HG03139 (cell line): ENCODE data around the gene ATF6B.
"Not testable (repeated sequence)": the region's sequence is repeated elsewhere in the genome, so short reads cannot be mapped to it uniquely, and the experiment has no call there.

Experiments used
- ATAC-seq: cut with Tn5 transposase; IDR thresholded peaks from one replicate; pipeline ENCODE4 v1.9.1; 2021; ENCODE audit not compliant: unreplicated experiment

Gene ATF6B

DNA sequence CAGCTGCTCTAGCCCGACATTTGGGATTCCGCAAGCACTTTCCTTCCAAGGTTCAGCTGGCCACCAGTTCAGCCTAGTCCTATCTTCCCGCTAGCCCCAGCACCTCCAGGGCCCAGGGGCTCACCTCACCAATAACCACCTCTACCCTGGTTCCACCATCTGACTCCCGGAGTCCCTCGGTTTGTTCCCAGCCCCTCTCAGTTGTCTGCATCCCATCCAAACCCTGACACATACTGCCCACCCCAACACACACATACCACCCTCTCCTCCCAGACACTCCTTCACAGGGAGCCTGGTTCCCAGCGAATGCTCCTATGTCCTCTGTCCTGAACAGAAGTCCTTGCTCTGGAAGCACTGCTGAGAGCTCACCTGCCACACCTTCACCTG, 19.3 kb downstream of the ATF6B start:
- ATAC-seq: no peak

GRCh38 chr6:32108094-32108627, 19.9 kb downstream of the ATF6B start:
- no peak for ATAC-seq

DNA sequence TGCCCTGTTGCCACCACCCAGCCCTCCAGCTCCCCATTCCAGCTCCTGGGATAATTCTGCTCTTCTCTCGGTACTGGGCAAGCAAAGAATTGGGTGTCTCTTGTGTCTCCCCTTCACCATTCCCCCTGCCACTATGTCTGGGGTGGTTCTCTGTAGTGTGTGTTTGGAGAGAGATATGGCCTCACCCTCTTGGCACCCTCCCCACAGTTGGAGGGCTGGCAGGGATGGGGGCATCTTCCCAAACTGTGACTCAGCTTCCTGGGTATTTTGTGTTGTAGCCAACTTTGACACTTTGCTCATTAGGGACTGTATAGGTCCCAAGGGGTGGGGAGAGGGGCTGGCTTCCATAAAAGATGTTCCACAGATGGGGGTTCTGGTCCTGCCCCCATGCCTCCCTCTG, 20.6 kb downstream of the ATF6B start:
- no peak for ATAC-seq

GRCh38 chr6:32105433-32105832, 22.6 kb downstream of the ATF6B start:
- ATAC-seq: no peak

DNA sequence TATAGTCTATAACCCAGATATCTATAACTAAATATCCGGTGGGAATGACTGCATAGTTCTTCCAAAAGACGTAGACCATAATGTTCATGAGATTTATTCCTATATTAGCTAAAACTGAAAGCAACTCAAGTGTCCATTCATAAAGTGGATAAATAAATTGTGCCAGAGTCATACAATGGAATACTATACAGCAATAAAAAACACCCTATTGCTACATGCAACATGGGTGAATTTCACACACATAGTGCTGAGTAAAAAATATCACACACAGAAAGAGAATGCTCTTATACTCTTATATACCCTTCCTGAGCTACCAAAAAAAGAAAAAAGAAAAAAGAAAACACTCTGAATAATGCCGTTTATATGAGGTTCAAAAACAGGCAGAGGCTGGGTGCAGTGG, 25.8 kb downstream of the ATF6B start:
- ATAC-seq: no peak

DNA sequence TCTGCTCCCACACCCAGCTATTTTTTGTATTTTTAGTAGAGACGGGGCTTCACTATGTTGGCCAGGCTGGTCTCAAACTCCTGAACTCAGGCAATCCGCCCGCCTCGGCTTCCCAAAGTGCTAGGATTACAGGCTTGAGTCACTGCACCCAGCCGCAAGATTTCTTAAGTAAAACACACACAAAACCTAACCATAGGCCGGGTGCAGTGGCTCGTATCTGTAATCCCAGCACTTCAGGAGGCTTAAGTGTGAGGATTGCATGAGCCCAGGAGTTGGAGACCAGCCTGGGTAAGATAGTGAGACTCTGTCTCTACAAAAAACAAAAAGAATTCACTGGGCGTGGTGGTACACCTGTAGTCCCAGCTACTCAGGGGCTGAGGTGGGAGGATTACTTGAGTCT, 27.8 kb downstream of the ATF6B start:
- not testable (repeated sequence) for ATAC-seq

DNA sequence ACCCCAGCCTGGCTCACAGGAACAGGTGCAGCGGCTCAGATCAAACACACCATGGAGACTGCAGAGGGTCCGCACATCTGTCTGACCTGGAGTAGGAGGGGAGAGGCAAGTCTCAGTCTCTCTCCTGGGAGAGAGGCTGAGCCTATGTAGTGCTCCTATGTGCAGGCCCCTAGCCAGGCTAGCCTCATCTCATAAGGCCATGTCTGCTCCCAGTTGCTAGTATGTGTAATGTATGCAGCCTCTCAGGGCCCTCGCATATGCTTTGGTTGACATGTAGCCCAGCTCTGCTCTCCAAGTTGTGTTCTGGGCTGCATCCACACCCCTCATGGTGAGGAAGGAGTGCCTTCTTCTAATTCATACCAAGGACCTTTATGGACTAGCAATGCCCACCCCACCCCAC, 30.7 kb downstream of the ATF6B start:
- no peak for ATAC-seq

- ATAC-seq: no peak
Observed at GRCh38 chr6:32096394-32097258, 31.4 kb downstream of the ATF6B start.

DNA sequence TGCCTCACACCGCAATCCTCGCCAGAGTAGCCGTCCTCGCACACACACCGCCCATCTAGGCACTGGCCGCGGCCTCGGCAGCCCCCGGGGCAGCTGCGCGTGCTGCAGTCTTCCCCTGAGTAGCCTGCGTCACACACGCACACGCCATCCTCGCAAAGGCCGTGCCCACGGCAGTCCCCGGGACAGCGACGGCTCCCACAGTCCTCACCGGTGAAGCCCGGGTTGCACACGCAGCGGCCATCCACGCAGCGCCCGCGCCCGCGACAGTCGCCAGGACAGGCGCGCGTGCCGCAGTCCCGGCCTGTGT, 32.0 kb downstream of the ATF6B start:
- ATAC-seq: no peak

GRCh38 chr6:32095338-32096086, 32.5 kb downstream of the ATF6B start:
- ATAC-seq: no peak

- ATAC-seq: no peak
Observed at GRCh38 chr6:32092760-32093497, 35.1 kb downstream of the ATF6B start.

DNA sequence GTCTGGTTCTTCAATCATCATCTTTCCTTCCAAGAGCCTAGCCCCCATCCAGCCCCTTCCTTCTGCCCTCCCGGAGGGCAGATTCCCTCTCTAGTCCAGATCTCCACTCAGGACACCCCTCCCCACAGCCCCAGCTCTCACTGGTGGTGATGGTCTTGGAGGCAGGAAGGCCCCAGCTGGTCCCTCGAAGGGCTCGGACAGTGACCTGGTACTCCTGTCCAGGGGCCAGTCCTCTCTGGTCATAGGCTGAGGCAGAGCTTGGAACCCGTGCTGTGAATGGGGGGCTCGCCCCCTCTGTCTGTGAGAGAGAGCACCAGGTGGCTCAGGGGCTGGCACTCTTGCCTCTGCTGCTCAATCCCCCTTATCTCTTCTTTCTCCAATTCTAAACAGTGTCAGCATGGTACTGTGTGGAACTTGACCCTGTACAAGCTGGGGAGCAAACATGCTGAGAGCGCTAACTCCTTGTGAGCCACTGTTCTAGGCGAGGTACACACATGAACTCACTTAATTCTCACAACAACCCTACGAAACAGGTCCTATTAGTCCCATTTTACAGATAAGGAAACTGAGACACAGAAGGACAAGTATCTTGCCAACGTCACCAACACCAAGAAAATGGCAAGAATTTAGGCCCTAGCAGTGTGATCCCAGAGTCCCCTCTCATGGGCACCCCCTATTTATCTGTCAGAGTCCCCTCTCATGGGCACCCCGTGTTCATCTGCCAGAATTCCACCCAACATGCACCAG, 38.8 kb downstream of the ATF6B start:
- ATAC-seq: no peak

DNA sequence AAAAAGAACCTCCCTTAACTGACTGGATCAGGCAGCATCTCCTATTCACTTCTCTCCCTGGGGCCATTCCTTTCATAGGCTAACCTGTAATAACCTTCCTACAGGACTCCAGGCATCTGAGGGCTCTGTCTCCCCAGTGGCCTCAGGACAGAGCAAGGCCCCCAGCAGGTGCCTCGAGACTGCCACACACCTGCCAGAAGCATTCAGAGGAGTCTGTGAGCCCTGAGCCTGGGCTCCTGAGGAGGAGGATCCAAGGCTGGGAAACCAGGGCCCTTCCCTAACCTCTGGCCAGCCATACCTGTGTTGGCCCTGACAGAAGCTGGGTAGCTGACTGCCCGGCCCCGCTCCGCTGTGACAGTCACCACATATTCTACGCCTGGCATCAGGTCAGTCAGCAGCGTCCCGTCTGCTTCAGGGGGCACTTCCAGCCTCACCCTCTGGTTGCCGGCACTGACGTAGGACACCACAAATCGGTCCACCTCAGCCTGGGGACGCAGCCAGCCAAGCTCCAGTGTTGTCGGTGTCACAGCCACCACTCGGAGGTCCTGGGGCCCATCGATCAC, 39.5 kb downstream of the ATF6B start:
- no peak for ATAC-seq

- no peak for ATAC-seq
Observed at GRCh38 chr6:32087574-32088486, 40.2 kb downstream of the ATF6B start.

- ATAC-seq: no peak
Observed at GRCh38 chr6:32086661-32087573, 41.1 kb downstream of the ATF6B start.

DNA sequence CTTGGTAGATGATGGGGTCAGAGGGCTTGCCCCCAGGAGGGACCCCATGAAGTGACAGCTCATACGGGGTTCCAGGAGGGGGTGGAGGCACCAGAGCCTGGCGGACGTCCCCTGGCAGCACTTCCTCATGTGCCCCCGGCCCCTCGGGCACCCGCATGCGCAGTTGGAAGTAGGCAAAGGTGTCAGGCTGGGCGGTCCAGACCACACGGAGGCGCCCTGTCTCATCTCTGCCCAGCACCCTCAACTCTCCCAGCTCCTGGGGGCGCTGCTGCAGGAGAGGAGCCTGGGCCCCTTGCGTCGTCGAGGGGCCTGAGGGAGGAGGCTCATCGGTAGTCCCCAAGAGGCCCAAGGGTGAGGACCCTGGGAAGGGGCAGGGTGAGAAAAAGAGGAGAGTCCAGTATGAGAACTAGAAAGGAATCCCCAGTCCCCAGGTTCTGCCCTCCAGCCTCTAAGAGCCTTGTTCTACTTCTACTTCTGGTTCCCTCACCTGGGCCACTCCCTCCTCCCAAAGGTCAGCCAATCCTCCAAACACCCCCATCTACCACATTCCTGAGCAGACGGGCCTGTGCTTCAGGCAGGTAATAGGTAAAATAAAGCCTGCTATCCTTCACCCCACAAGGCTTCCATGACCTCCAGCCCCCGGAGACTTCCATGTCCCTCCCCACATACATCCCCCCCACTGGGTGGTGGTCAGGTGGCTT, 42.1 kb downstream of the ATF6B start:
- no peak for ATAC-seq

DNA sequence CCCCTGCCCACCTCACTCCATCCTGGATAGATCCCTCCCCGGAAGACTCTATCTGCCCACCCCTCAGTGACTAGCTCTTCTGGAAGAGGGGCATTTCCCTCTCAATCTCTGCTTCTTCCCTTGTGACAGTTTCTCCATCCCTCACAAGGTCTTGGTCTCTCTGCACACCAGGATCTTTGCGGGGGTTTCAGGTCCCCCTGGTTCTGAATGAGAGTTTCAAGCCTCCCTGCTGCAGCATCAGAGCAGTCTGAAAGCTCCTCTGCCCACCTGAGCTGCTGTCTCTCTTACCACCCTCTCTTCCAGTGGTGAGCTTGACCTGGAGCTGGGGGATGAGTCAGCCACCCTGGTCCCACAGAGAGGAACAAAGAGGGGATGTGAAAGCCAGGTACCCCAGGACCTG, 43.3 kb downstream of the ATF6B start:
- no peak for ATAC-seq
